GM18505 (cell line): ENCODE measurements around the gene TRPV5.

Experiments used
- ATAC-seq: cut with Tn5 transposase; IDR thresholded peaks from one replicate; pipeline ENCODE4 v1.9.1; 2021; ENCODE audit not compliant: unreplicated experiment
- POLR2A ChIP-seq: IDR thresholded peaks from 4 replicates; pipeline ENCODE4 v1.6.1; 2011; ENCODE audit warnings: borderline replicate concordance; ENCODE audit not compliant: insufficient read depth, insufficient read length; ENCODE audit errors: extremely low read depth

TRPV5 gene

DNA sequence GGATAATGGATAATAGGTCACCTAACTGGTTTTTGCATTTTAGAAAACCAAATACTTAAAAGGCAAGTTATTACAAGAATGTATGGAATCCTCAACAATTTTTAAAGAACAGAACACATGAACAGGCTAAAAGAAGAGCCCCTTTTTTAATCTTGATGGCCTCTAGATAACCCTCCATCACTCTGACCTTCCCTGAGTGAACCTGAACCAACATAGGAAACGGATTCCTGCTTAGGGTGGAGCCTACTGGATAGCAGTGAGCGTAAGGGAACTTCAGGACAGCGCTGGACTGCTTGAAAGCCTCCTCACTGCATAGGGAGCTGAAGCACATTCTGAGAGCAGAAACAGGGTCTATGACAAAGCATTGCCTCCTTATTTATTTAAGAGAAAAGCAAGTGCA is 20.5 kb downstream of the TRPV5 start:
- no peak for ATAC-seq
- no peak for TF ChIP-seq POLR2A

DNA sequence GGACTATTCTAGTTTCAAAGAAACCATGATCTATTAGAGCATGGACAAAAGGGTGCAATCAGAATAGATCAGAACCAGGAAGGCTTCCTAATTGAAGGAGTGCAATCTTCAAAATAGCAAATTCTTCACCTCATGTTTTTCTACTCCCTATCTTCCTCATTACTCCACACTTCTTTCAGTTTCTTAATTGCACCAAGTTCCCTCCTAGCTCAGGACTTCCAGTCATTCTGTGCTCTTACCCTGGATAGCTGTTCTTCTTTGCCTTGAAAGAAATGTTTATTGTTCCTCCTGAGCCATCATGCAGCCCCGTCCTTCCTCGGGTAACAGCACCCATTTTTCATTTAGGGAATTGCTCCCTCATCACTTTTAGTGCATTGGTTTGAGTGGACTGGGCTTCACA is 23.1 kb downstream of the TRPV5 start:
- no peak for TF ChIP-seq POLR2A
- no peak for ATAC-seq

DNA sequence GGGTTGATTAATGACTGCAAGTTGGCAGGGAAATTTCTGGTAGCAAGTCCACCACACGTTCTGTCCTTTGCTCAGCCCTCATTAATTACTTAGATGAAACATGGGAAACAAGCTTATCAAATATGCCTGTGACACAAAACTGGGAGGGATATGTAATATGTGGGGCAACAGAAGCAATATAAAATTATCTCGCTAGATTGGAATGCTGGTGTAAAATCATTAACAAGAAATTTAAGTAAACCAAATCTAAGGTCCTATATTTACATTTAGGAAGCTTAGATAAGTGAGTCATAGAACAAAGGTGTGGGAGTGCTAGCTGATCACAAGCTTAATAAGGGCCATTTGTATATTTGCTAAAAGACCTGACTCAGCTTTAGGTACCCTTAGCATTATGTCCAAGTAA is 23.5 kb downstream of the TRPV5 start:
- no peak for ATAC-seq
- TF ChIP-seq POLR2A, result no peak

DNA sequence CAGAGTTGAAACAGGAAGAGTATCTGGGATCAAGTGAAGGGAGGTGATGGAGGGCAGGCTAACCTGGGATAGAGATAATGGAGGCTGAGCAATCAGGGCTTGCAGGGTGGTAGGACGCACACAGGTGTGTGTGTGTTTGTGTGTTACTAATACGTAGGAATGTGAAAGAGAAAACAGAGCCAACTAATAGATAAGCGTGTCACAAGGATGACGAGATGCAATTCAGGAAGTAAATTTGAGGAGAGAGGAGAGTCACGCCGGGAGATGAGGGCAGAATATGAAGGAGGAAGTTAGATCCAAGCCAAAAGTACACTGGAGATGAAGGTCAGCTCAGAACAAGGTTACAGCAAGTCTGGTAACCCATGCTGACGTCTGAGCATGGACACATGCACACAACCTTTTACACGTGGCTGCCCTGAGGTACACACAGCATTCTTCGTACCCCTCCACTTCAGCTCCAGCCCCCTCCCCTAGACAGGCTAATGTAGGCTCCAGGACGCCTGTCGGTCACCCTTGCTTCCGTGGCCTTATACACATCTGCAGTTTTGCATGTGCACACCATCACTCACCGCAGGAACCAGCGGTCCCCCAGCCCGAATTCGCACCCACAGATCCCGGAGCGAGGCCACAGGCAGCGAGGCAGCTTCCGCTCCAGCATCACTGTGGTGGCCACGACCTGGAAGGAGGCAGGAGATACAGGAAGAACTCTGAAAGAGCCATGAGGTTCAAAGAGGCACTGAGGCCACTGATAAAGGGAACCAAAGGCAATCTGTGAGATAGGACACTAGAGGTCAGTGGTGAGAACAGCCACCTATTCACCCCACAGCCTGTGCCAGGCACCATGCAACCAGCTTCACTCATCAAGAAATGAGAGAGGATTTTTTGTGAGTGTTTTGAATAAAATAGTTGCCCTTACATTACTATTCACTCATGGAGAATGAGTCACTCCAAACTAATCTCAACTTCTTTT is 24.3 kb downstream of the TRPV5 start:
- TF ChIP-seq POLR2A, result no peak
- no peak for ATAC-seq

DNA sequence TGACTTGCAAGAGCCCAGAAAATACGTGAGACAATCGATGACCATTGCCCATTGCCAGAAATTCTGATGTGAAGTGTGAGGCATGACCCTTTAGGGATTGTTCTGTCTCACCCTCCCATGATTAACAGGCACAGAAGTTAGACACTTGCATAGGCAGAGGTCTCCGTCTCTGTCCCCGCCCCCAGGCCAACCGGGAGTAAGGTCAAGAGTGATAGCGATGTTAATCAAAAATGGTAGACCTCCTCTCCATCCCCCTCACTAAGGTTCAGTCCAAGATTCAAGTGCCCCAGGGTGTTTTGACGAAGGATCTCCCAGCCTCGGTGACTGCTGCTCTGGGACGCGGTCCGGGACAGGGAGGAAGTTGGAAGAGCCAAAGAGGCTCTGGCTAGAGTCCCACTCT is 25.3 kb downstream of the TRPV5 start:
- TF ChIP-seq POLR2A, result no peak
- ATAC-seq, result no peak

DNA sequence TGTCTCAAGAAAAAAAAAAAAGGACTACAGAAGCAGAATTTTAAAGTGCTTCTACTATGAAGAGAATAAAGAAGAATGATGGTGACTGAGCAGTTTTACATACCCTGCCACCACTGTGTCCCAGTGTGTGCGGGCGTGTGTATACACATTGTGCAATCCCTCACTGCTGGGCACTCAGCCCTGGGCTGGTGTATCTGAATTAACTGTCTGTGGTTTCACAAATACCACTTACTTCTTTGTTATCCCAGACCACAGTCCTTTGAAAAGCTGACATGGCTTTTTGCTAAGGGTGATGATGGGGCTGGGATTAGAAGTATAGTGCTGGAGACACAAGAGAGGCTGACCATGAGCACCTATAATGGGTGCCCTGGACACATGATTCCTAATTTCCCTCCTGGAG is 26.9 kb downstream of the TRPV5 start:
- ATAC-seq, result no peak
- TF ChIP-seq POLR2A, result no peak

DNA sequence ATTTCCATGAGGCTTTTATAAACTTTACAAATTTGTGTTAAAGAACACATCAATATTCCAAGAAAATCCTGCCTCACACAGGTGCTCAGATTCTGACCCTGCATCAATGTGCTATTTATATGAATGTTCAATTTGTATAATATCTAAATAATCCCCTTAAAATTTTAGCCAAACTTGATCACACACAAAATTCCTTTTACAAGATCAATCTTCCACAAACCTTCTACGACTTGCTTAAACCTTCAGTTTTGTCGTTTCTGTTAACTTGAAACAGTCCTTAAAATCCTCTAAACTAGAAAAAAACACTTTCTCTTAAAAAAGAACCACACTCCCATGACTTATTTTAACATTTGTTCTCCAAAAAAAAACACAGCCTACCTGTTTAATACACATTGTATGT is 27.8 kb downstream of the TRPV5 start:
- no peak for ATAC-seq
- TF ChIP-seq POLR2A, result no peak

DNA sequence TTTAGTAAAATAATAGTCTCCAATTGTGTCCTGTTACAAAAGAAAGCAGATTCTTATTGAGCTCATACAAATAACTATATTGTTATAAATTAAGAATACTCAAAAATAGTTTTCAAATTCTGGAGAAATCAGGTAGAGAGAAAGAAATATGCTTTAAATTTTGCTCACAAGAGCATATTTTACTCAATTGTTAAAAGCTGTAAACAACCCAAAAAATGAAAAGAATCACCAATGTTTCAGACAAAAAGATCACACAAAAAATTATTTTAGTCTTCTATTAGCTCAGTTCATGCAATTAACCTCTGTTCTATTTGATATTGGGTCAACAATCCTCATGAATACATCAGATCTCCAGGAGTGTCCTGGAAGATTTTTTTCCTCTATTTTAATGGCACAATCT is 29.4 kb downstream of the TRPV5 start:
- no peak for ATAC-seq
- TF ChIP-seq POLR2A, result no peak

DNA sequence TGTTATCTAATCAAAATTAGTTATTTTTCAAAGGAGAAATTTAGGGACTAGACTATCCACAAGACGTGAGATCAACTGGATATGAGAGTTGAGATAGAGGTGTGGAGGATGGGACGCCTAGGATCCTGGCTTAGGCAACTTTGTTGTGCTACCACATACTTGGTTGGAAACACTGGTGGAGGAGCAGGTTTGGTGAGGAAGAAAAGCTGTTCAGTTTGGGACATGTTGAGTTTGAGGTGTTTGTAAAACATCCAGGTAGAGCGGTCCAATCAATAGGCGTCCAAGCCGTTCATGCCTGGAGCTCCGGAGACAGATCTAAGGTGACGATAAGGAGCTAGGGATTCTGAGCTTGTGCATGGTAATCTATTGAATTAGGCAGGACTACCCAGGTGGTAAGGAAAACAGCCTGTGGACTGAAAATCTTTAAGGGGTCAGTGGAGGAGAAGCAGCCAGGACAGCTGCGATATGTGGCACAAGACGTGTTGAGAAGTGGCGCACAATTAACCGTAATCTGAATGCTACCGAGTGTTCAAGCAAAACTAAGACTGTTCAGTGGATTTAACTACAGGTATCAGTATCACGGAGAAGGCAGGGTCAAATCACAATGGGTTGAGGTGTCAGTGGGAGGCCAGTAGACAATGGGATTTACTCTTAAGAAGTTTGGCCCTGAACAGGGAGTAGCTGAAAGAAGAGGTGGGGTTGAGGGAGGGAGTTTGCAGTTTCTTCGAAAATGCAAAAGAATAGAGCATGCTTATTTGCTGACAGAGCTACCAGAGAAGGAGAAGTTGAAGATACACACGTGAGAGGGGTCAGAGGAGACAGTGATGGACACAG is 31.9 kb downstream of the TRPV5 start:
- no peak for ATAC-seq
- TF ChIP-seq POLR2A, result no peak

DNA sequence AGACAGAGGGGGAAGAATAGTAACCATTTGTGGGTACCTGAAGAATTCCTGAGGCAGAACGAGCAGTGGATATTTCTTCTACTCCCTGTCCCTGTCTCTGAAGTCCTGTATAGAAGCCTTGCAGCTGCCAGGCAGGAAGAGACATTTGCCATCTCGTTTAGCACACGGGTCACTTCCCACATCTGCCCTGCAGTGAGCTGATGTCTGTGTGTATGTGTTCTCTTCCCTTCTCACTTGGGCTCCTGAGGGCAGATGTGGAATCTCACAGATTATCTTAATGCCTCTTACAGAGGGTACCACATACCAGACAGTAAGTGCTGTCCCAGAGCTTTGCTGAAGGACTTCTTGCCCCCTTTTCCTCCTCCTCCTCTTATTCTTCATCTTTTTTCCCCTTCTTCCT is 33.9 kb downstream of the TRPV5 start:
- no peak for ATAC-seq
- TF ChIP-seq POLR2A, result no peak

DNA sequence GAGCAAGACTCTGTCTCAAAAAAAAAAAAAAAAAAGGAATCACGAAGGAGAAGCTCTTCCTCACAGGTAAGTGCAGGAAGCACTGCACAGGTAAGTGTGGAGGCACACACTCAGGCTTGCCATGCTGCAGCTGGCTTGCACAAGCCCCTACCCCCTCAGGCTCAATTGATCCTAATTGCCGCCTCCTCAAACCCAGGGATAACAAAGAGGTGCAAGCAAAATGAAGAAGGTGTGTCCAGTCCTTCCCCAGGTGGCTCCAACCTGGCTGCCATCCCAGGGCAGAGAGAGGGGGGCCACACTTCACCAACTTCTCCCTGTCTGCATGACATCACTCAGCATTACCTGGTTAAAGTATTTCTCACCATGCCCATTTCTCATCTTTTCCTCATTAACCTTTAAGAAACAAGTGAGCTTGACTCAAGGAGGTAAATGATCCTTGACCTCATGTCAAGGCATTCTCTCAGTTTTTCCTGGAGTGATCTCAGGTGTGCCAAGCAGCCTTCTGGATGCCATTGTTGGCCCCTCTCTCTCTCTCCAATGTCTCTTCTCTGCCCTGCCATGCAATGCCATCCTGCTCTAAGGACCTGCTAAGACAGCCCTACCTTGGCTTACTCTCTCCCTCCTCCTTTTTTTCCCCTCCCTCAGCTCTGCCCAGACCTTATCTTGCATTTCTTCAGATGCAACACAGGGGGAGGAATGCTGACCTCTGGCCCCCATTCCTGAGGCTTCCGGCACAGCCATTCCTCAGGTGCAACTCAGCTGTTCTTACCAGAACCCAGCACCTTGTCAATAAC is 35.0 kb downstream of the TRPV5 start:
- no peak for TF ChIP-seq POLR2A
- no peak for ATAC-seq

DNA sequence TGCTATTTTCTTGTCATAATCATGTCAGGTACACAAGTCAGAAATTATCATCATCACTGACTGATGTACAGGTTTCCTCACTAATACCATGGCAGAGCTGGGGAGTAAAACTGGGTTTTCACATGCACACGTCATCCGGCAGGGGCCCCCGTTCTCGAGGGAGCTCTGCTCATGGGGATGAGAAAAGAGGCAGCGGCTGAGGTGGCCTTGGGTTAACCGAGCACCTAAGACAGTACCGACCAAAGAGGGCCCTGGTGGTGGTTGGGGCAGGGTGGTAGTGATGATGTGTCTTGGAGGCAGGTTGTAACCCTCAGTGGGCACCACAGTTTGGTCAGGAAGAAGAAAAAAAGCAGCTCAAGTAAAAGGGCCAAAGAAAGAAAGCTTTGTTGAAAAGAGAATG is 35.9 kb downstream of the TRPV5 start:
- no peak for ATAC-seq
- TF ChIP-seq POLR2A, result no peak

DNA sequence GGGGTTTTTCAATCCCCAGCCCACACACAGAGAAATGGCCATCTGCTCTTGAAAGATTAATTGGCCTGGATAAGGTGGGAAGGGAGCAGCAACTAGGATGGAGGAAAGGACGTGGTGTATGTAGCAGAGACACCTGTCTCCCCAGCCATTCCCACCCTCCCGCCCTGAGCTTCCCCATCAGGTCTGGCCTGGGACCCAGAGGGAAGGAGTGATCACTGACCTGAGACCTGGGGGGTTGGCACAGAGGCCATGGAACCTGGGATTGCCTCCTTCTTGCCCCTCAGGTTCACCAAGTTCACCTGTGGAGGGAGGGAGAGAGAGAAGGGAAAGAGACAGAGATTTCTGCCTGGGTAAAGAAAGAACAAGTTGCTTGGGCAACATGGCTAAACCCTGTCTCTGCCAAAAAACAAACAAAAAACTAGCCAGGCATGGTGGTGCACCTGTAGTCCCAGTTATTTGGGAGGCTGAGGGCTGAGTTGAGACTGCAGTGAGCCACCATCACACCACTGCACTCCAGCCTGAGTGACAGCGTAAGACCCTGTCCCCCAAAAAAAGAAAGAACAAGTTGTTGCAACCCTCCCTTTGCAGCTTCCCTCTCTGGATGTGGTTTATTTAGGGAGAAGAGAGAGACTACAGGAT is 36.7 kb downstream of the TRPV5 start:
- ATAC-seq, result no peak
- TF ChIP-seq POLR2A, result no peak

DNA sequence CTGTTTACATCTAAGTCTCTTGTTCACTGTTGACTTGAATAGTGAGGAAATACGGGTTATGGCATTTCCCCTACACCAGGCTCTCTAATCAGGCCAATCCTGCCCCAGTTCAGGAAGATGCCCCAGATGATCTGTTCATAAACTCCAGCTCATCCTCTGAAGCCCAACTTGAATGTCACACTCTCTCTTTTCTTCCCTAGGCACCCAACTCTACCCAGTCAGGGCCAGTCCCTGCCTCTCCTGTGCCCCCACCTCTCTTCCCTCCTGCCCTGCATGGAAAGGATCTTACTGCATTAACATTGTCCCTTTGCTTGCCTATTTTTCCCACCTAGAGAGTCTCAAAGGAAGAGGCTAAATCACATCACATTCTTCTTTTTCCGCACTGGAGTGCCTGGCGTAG is 37.4 kb downstream of the TRPV5 start:
- ATAC-seq, result no peak
- no peak for TF ChIP-seq POLR2A
